ENCODE results near the gene SPESP1.
A peak's percentile ranks its signal among the peaks of the same experiment; 100 is the strongest.

Gene SPESP1

GRCh38 chr15:68990992-68991500 lies 60.7 kb downstream of the SPESP1 start:
- no peak overlapping the region for H3K4me3 ChIP-seq (replicated peaks in 1 of 2; ENCODE audit: low read depth in 2 of 2, low read length in 2 of 2)
- DNase-seq (ENCODE audit: low read depth in 2 of 2), result no peak
- TF ChIP-seq CTCF (IDR thresholded peaks at IDR 0.05; ENCODE audit: low read depth, low read length), result no peak

GRCh38 chr15:68991723-68992122 lies 61.4 kb downstream of the SPESP1 start:
- DNase-seq (ENCODE audit: low read depth in 2 of 2), result peak in 1 of 2 donors; percentile 60
- H3K4me3 ChIP-seq (replicated peaks in 1 of 2; ENCODE audit: low read depth in 2 of 2, low read length in 2 of 2), result no peak overlapping the region
- no peak for TF ChIP-seq CTCF (IDR thresholded peaks at IDR 0.05; ENCODE audit: low read depth, low read length)

GRCh38 chr15:68992696-68993095 lies 62.4 kb downstream of the SPESP1 start:
- TF ChIP-seq CTCF (IDR thresholded peaks at IDR 0.05; ENCODE audit: low read depth, low read length), result no peak
- DNase-seq (ENCODE audit: low read depth in 2 of 2), result no peak
- no peak overlapping the region for H3K4me3 ChIP-seq (replicated peaks in 1 of 2; ENCODE audit: low read depth in 2 of 2, low read length in 2 of 2)

- H3K4me3 ChIP-seq (replicated peaks in 1 of 2; ENCODE audit: low read depth in 2 of 2, low read length in 2 of 2), result no peak overlapping the region
- no peak for DNase-seq (ENCODE audit: low read depth in 2 of 2)
- no peak for TF ChIP-seq CTCF (IDR thresholded peaks at IDR 0.05; ENCODE audit: low read depth, low read length)
Observed at GRCh38 chr15:68993276-68993675, 63.0 kb downstream of the SPESP1 start.

GRCh38 chr15:68994149-68994548 lies 63.8 kb downstream of the SPESP1 start:
- no peak for TF ChIP-seq CTCF (IDR thresholded peaks at IDR 0.05; ENCODE audit: low read depth, low read length)
- H3K4me3 ChIP-seq (replicated peaks in 1 of 2; ENCODE audit: low read depth in 2 of 2, low read length in 2 of 2), result no peak overlapping the region
- peak; percentile 27 to 57 for DNase-seq (ENCODE audit: low read depth in 2 of 2)

- DNase-seq (ENCODE audit: low read depth in 2 of 2), result no peak
- no peak overlapping the region for H3K4me3 ChIP-seq (replicated peaks in 1 of 2; ENCODE audit: low read depth in 2 of 2, low read length in 2 of 2)
- no peak for TF ChIP-seq CTCF (IDR thresholded peaks at IDR 0.05; ENCODE audit: low read depth, low read length)
Observed at GRCh38 chr15:68994981-68995761, 64.8 kb downstream of the SPESP1 start.

Measured in cardiac fibroblast (primary cell).